ENCODE data around the gene TECPR2. TPM values are rescaled to one million over a fixed set of nuclear protein-coding genes. Genes with fewer than 3 reads are reported as not detected.

TECPR2 gene
- total RNA-seq, 1 experiment from 2014 or later: 29.7 TPM

- Histone ChIP-seq H3K4me2 (no peak overlapping the region), H3K27ac (no peak overlapping the region), H3K79me2 (ENCODE audit: low read depth) (no peaks in the 10 kb centered on the region), H3K4me3 (no peak overlapping the region), H3F3A (ENCODE audit: insufficient read depth, low read depth) (peaks cover 22% of the 10 kb centered on the region), H3K9me3 (ENCODE audit: insufficient read depth, low read depth) (no peaks in the 10 kb centered on the region), H3K4me1 (replicated peaks; ENCODE audit: insufficient read depth) (no peaks in the 10 kb centered on the region), H3K36me3 (ENCODE audit: low read depth) (no peaks in the 10 kb centered on the region), H4K20me1 (ENCODE audit: insufficient read depth) (no peaks in the 10 kb centered on the region), H3K27me3 (ENCODE audit: insufficient read depth, low read depth) (no peaks in the 10 kb centered on the region), H3K9me2 (ENCODE audit: insufficient read depth) (no peaks in the 10 kb centered on the region), H2AFZ (no peak overlapping the region)
- ChIA-PET POLR2A (ENCODE audit: unreplicated experiment) (no interaction called here), CTCF (no interaction called here)
- intact Hi-C loops (cut with micrococcal nuclease; ENCODE audit: unreplicated experiment): no loop called here
- TF ChIP-seq, protein P1, sequence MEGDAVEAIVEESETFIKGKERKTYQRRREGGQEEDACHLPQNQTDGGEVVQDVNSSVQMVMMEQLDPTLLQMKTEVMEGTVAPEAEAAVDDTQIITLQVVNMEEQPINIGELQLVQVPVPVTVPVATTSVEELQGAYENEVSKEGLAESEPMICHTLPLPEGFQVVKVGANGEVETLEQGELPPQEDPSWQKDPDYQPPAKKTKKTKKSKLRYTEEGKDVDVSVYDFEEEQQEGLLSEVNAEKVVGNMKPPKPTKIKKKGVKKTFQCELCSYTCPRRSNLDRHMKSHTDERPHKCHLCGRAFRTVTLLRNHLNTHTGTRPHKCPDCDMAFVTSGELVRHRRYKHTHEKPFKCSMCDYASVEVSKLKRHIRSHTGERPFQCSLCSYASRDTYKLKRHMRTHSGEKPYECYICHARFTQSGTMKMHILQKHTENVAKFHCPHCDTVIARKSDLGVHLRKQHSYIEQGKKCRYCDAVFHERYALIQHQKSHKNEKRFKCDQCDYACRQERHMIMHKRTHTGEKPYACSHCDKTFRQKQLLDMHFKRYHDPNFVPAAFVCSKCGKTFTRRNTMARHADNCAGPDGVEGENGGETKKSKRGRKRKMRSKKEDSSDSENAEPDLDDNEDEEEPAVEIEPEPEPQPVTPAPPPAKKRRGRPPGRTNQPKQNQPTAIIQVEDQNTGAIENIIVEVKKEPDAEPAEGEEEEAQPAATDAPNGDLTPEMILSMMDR (conservative IDR thresholded peaks at IDR 0.05): no peak
- TF ChIP-seq EZH2 (IDR thresholded peaks at IDR 0.05; ENCODE audit: low read depth): no peak
- DNase-seq: no peak
- no TSS peak for BruUV-seq (replicated peaks)
These were observed 136.0 kb downstream of the TECPR2 start for GRCh38 chr14:102498678-102499265.

DNA sequence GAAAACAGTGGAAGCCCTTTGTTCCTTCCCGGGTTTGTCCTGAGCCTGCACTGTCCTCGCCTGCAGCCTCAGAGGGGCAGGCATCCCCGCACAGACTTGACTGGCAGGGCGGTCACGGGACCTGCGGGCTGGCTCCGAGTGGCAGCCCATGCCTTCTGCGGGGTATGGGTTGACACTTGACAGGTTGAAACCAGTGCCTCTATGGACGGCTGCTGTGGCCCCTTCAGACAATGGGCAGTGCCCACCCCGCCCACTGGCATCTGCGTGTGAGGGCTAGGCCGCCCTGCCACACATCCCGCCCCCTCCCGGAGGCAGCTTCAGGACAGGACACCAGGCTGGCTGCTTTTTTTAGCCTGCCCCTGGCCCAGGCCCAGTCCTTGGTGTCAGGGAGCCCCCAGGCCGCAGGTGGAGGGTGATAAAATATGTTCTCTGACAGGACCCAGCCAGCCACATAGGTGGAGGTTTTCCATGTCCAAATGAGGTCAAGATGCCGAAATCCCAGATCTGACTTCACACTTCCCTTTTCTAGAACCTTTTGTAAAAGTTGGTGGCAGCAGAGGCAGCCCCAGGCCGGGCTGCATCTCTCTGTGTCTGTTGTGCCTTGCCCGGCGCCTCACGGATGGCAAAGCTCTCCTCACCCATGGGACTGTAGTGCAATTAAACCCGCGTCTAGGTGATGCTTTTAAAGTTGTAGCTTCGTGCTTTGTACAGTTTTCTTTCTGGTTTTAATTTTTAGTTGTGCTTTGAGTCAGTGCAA lies 136.8 kb downstream of the TECPR2 start:
- Histone ChIP-seq H3K4me1 (replicated peaks; ENCODE audit: insufficient read depth) (no peaks in the 10 kb centered on the region), H2AFZ (no peak overlapping the region), H3K9me2 (ENCODE audit: insufficient read depth) (no peaks in the 10 kb centered on the region), H3K9me3 (ENCODE audit: insufficient read depth, low read depth) (no peaks in the 10 kb centered on the region), H3F3A (ENCODE audit: insufficient read depth, low read depth) (peaks cover 22% of the 10 kb centered on the region), H3K79me2 (ENCODE audit: low read depth) (no peaks in the 10 kb centered on the region), H3K27me3 (ENCODE audit: insufficient read depth, low read depth) (no peaks in the 10 kb centered on the region), H3K36me3 (ENCODE audit: low read depth) (no peaks in the 10 kb centered on the region), H3K4me2 (no peak overlapping the region), H3K27ac (no peak overlapping the region), H4K20me1 (ENCODE audit: insufficient read depth) (no peaks in the 10 kb centered on the region), H3K4me3 (no peak overlapping the region)
- TF ChIP-seq, protein P1 (conservative IDR thresholded peaks at IDR 0.05): no peak
- no peak for TF ChIP-seq EZH2 (IDR thresholded peaks at IDR 0.05; ENCODE audit: low read depth)
- POLR2A ChIA-PET (ENCODE audit: unreplicated experiment): no interaction called here
- CTCF ChIA-PET: no interaction called here
- DNase-seq: no peak
- intact Hi-C loops (cut with micrococcal nuclease; ENCODE audit: unreplicated experiment): no loop called here
- BruUV-seq (replicated peaks): no TSS peak

- Histone ChIP-seq H3K4me1 (replicated peaks; ENCODE audit: insufficient read depth) (no peaks in the 10 kb centered on the region), H3K4me3 (no peak overlapping the region), H3K9me3 (ENCODE audit: insufficient read depth, low read depth) (no peaks in the 10 kb centered on the region), H2AFZ (no peak overlapping the region), H3K4me2 (no peak overlapping the region), H3K79me2 (ENCODE audit: low read depth) (no peaks in the 10 kb centered on the region), H4K20me1 (ENCODE audit: insufficient read depth) (no peaks in the 10 kb centered on the region), H3K27me3 (ENCODE audit: insufficient read depth, low read depth) (no peaks in the 10 kb centered on the region), H3K27ac (no peak overlapping the region), H3F3A (ENCODE audit: insufficient read depth, low read depth) (peaks cover 22% of the 10 kb centered on the region), H3K36me3 (ENCODE audit: low read depth) (no peaks in the 10 kb centered on the region), H3K9me2 (ENCODE audit: insufficient read depth) (no peaks in the 10 kb centered on the region)
- intact Hi-C loops (cut with micrococcal nuclease; ENCODE audit: unreplicated experiment): no loop called here
- DNase-seq: no peak
- TF ChIP-seq EZH2 (IDR thresholded peaks at IDR 0.05; ENCODE audit: low read depth): no peak
- TF ChIP-seq, protein P1 (conservative IDR thresholded peaks at IDR 0.05): no peak
- BruUV-seq (replicated peaks): no TSS peak
- ChIA-PET CTCF (no interaction called here), POLR2A (ENCODE audit: unreplicated experiment) (no interaction called here)
These were observed 137.5 kb downstream of the TECPR2 start for GRCh38 chr14:102500158-102500662.

Data from PC-9 (cell line).